Measurements from ENCODE around the gene NCOA7.

NCOA7 gene

GRCh38 chr6:125812394-125813292, 21.9 kb downstream of the NCOA7 start:
- H3K4me1 ChIP-seq (ENCODE audit: control insufficient read depth, insufficient read depth, low read length), result no peaks in the 10 kb centered on the region
- H3K27ac ChIP-seq (ENCODE audit: insufficient read depth, low read depth, low read length, poor library complexity, severe bottlenecking), result no peak overlapping the region
- no peak overlapping the region for H3K4me3 ChIP-seq (ENCODE audit: insufficient read depth, low read depth, low read length)
- no peaks in the 10 kb centered on the region for H3K36me3 ChIP-seq (ENCODE audit: control insufficient read depth, insufficient read depth, low read length)
- H3K9me3 ChIP-seq (ENCODE audit: control insufficient read depth, low read length), result no peaks in the 10 kb centered on the region
- 94% methylated on average over 10 of the region's 10 CpGs for WGBS, 2 experiments
- H3K27me3 ChIP-seq (ENCODE audit: control insufficient read depth, insufficient read depth, low read length, poor library complexity, severe bottlenecking), result no peaks in the 10 kb centered on the region

GRCh38 chr6:125814481-125814880, 23.7 kb downstream of the NCOA7 start:
- no peaks in the 10 kb centered on the region for H3K27me3 ChIP-seq (ENCODE audit: control insufficient read depth, insufficient read depth, low read length, poor library complexity, severe bottlenecking)
- H3K9me3 ChIP-seq (ENCODE audit: control insufficient read depth, low read length), result no peaks in the 10 kb centered on the region
- H3K4me3 ChIP-seq (ENCODE audit: insufficient read depth, low read depth, low read length), result no peak overlapping the region
- 83 to 94% methylated on average over 3 of the region's 4 CpGs for WGBS, 2 experiments
- H3K36me3 ChIP-seq (ENCODE audit: control insufficient read depth, insufficient read depth, low read length), result no peaks in the 10 kb centered on the region
- no peaks in the 10 kb centered on the region for H3K4me1 ChIP-seq (ENCODE audit: control insufficient read depth, insufficient read depth, low read length)
- no peak overlapping the region for H3K27ac ChIP-seq (ENCODE audit: insufficient read depth, low read depth, low read length, poor library complexity, severe bottlenecking)

DNA sequence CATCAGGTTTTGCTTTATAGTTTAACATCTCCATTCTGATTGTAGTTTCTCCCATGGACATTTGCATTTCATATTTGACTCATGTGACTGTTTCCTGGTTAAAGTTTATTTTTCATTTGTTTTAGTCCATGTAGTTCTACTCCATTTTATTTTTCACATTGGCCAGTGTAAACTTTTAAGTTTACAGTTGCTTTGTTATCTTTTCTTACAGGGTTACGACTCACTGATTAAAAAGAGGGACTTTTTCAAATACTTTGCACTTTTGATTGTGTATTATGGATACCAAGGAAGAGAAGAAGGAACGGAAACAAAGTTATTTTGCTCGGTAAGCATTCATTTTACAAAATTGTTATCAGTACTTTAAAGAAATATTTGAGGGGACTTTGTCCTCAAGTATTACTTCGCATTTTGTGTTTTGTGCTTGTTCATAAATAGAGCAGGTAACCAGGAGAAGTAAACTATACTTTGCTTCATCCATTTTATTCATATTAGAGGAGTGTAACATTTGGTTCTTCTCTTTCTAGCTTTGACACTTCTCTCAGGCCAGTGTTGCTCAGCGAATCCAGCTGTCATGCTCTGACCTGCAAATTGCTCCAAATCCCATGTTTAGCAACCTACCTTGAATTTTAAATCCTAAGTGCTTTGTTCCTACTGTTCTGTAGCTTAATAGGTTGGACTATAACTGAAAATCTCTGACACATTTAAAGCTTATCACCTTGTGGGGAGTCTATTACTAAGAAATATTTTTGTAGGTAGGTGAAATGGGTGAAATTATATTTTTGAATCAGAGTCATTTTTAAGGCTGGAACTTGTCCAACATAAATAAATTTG, 24.5 kb downstream of the NCOA7 start:
- Histone ChIP-seq H3K27me3 (ENCODE audit: control insufficient read depth, insufficient read depth, low read length, poor library complexity, severe bottlenecking) (no peaks in the 10 kb centered on the region), H3K4me3 (ENCODE audit: insufficient read depth, low read depth, low read length) (no peak overlapping the region), H3K27ac (ENCODE audit: insufficient read depth, low read depth, low read length, poor library complexity, severe bottlenecking) (no peak overlapping the region), H3K4me1 (ENCODE audit: control insufficient read depth, insufficient read depth, low read length) (no peaks in the 10 kb centered on the region), H3K9me3 (ENCODE audit: control insufficient read depth, low read length) (no peaks in the 10 kb centered on the region), H3K36me3 (ENCODE audit: control insufficient read depth, insufficient read depth, low read length) (no peaks in the 10 kb centered on the region)
- 87 to 88% methylated on average over 3 to 5 of the region's 5 CpGs for WGBS, 2 experiments

GRCh38 chr6:125816828-125817280, 26.1 kb downstream of the NCOA7 start:
- 90 to 100% methylated on average over 1 of the region's 1 CpG for WGBS, 2 experiments
- H3K9me3 ChIP-seq (ENCODE audit: control insufficient read depth, low read length), result no peaks in the 10 kb centered on the region
- no peak overlapping the region for H3K4me3 ChIP-seq (ENCODE audit: insufficient read depth, low read depth, low read length)
- H3K27ac ChIP-seq (ENCODE audit: insufficient read depth, low read depth, low read length, poor library complexity, severe bottlenecking), result no peak overlapping the region
- H3K4me1 ChIP-seq (ENCODE audit: control insufficient read depth, insufficient read depth, low read length), result no peaks in the 10 kb centered on the region
- no peaks in the 10 kb centered on the region for H3K36me3 ChIP-seq (ENCODE audit: control insufficient read depth, insufficient read depth, low read length)
- H3K27me3 ChIP-seq (ENCODE audit: control insufficient read depth, insufficient read depth, low read length, poor library complexity, severe bottlenecking), result no peaks in the 10 kb centered on the region

DNA sequence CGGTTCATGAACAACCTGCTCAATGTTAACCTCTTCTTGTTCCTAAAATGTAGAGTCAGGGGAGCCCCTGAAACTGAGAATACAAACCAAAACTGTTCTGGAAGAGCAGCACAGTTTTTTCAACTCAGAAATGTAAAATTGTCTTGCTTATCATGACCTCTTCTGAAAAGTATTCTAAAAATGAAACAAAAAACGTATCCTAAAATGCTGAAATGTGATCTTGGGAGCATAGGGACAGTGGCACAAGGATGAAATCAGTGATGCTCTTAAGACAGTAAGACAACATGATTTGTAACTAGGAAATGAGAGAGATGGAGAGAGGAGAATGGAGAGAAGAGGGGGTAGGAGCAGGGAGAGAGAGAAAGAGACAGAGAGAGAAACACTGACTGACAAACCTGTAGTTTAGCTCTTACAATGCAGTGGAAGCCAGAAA, 27.5 kb downstream of the NCOA7 start:
- WGBS, 2 experiments, result 89 to 92% methylated on average over 2 of the region's 2 CpGs
- no peak overlapping the region for H3K27ac ChIP-seq (ENCODE audit: insufficient read depth, low read depth, low read length, poor library complexity, severe bottlenecking)
- H3K9me3 ChIP-seq (ENCODE audit: control insufficient read depth, low read length), result no peaks in the 10 kb centered on the region
- no peaks in the 10 kb centered on the region for H3K36me3 ChIP-seq (ENCODE audit: control insufficient read depth, insufficient read depth, low read length)
- H3K4me1 ChIP-seq (ENCODE audit: control insufficient read depth, insufficient read depth, low read length), result no peaks in the 10 kb centered on the region
- H3K27me3 ChIP-seq (ENCODE audit: control insufficient read depth, insufficient read depth, low read length, poor library complexity, severe bottlenecking), result no peaks in the 10 kb centered on the region
- H3K4me3 ChIP-seq (ENCODE audit: insufficient read depth, low read depth, low read length), result no peak overlapping the region

DNA sequence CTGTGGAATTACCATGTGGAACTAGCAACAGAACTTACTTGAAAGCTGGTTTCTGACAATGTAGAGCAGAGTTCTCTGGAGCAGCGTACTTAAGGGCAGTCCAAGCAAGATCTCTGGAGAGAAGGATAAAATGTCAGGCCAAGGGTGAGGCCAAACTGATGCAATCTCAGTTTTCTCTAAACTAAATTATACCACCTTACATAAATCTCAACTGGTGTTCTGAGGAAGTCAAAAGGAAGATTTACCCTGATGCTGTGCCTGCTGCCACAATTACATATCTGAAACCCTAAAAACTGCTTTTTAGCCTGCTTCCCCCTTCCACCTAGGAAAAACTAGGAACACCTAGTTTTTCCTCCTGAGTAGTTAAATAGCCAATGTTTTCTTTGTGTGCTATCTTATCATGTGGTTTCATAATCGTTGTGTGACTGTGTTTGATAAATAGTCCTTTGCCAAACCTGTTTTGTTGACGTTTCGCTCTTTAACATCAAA, 28.1 kb downstream of the NCOA7 start:
- Histone ChIP-seq H3K9me3 (ENCODE audit: control insufficient read depth, low read length) (no peaks in the 10 kb centered on the region), H3K27ac (ENCODE audit: insufficient read depth, low read depth, low read length, poor library complexity, severe bottlenecking) (no peak overlapping the region), H3K4me3 (ENCODE audit: insufficient read depth, low read depth, low read length) (no peak overlapping the region), H3K36me3 (ENCODE audit: control insufficient read depth, insufficient read depth, low read length) (no peaks in the 10 kb centered on the region), H3K4me1 (ENCODE audit: control insufficient read depth, insufficient read depth, low read length) (no peaks in the 10 kb centered on the region), H3K27me3 (ENCODE audit: control insufficient read depth, insufficient read depth, low read length, poor library complexity, severe bottlenecking) (no peaks in the 10 kb centered on the region)
- WGBS, 2 experiments, result 83 to 100% methylated on average over 2 to 4 of the region's 4 CpGs

GRCh38 chr6:125819535-125820326, 29.0 kb downstream of the NCOA7 start:
- H3K4me3 ChIP-seq (ENCODE audit: insufficient read depth, low read depth, low read length), result no peak overlapping the region
- WGBS, 2 experiments, result 88 to 96% methylated on average over 4 of the region's 4 CpGs
- H3K36me3 ChIP-seq (ENCODE audit: control insufficient read depth, insufficient read depth, low read length), result no peaks in the 10 kb centered on the region
- no peak overlapping the region for H3K27ac ChIP-seq (ENCODE audit: insufficient read depth, low read depth, low read length, poor library complexity, severe bottlenecking)
- H3K27me3 ChIP-seq (ENCODE audit: control insufficient read depth, insufficient read depth, low read length, poor library complexity, severe bottlenecking), result no peaks in the 10 kb centered on the region
- H3K4me1 ChIP-seq (ENCODE audit: control insufficient read depth, insufficient read depth, low read length), result no peaks in the 10 kb centered on the region
- no peaks in the 10 kb centered on the region for H3K9me3 ChIP-seq (ENCODE audit: control insufficient read depth, low read length)

DNA sequence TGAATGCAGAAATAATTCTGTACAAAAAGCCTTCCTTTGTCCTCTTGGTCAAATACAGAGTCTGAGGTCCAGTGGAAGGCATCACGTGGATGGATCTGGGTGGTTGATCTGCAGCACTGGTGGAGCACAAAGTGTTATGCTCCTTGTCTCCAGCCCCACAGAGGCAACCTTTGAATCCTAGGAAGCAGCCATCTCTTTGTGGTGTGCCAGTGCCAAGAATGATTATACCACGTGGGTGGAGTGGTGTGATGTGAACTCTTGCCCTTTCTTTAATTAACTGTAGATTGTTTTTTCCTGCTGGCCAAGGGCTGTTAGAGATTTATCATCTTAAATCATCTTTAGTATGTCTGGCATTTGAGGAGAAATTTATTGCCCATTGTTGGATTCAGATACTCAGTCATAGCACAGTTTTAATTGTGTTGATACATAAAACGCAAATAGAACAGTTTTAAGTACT, 31.1 kb downstream of the NCOA7 start:
- WGBS, 2 experiments, result 87 to 91% methylated on average over 2 to 3 of the region's 3 CpGs
- Histone ChIP-seq H3K36me3 (ENCODE audit: control insufficient read depth, insufficient read depth, low read length) (no peaks in the 10 kb centered on the region), H3K4me1 (ENCODE audit: control insufficient read depth, insufficient read depth, low read length) (no peaks in the 10 kb centered on the region), H3K27me3 (ENCODE audit: control insufficient read depth, insufficient read depth, low read length, poor library complexity, severe bottlenecking) (no peaks in the 10 kb centered on the region), H3K4me3 (ENCODE audit: insufficient read depth, low read depth, low read length) (no peak overlapping the region), H3K27ac (ENCODE audit: insufficient read depth, low read depth, low read length, poor library complexity, severe bottlenecking) (no peak overlapping the region), H3K9me3 (ENCODE audit: control insufficient read depth, low read length) (no peaks in the 10 kb centered on the region)

DNA sequence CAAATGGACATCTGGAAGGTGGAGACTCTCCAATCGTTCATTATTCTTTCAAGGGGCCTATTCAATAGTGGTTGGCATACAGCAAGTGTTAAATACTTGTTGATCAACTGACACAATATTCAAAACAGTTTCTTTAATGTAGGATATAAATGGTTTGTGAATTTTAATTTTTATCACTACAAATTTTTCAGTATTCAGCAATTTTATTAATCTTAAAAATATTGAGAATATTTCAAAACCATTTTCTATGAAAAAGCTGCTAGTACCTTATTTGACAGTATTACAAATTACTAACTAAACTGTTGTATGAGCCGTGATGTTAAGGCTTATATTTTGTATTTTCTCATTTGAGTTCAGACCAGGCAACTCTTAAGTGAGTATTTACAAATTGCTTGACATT, 32.4 kb downstream of the NCOA7 start:
- H3K27ac ChIP-seq (ENCODE audit: insufficient read depth, low read depth, low read length, poor library complexity, severe bottlenecking), result no peak overlapping the region
- H3K4me1 ChIP-seq (ENCODE audit: control insufficient read depth, insufficient read depth, low read length), result no peaks in the 10 kb centered on the region
- WGBS, 2 experiments, result 90 to 94% methylated on average over 2 of the region's 2 CpGs
- no peaks in the 10 kb centered on the region for H3K9me3 ChIP-seq (ENCODE audit: control insufficient read depth, low read length)
- H3K4me3 ChIP-seq (ENCODE audit: insufficient read depth, low read depth, low read length), result no peak overlapping the region
- H3K36me3 ChIP-seq (ENCODE audit: control insufficient read depth, insufficient read depth, low read length), result no peaks in the 10 kb centered on the region
- no peaks in the 10 kb centered on the region for H3K27me3 ChIP-seq (ENCODE audit: control insufficient read depth, insufficient read depth, low read length, poor library complexity, severe bottlenecking)

Measured in ectodermal cell (in vitro differentiated cells).